ENCODE results near the gene NUSAP1. TPM values are rescaled to one million over a fixed set of nuclear protein-coding genes. Genes with fewer than 3 reads are reported as not detected.

NUSAP1 gene
- total and polyA plus RNA-seq, 10 of the 15 experiments (the other 5 are each of a cell fraction or from before 2014, with no cell fraction given), result 158 to 315 (median 229) TPM

DNA sequence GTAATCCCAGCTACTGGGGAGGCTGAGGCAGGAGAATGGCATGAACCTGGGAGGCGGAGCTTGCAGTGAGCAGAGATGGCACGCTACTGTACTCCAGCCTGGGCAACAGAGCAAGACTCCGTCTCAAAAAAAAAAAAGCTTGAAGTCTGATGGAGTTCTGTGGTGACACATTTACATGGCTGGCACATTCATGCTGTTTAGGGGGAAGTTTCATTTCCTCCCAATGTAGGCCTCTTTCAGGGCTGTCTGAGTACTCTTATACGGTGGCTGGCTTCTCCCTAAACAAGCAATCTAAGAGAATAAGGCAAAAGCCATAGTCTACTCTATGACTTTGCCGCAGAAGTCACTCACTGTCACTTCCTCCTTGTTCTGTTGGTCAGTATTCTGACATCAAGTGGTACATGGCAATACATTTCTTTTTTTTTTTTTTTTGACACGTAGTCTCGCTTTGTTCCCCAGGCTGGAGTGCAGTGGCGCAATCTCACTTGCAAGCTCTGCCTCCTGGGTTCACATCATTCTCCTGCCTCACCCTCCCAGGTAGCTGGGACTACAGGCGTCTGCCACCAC is 41.5 kb upstream of the NUSAP1 start (continued):
- TF ChIP-seq, protein P1, sequence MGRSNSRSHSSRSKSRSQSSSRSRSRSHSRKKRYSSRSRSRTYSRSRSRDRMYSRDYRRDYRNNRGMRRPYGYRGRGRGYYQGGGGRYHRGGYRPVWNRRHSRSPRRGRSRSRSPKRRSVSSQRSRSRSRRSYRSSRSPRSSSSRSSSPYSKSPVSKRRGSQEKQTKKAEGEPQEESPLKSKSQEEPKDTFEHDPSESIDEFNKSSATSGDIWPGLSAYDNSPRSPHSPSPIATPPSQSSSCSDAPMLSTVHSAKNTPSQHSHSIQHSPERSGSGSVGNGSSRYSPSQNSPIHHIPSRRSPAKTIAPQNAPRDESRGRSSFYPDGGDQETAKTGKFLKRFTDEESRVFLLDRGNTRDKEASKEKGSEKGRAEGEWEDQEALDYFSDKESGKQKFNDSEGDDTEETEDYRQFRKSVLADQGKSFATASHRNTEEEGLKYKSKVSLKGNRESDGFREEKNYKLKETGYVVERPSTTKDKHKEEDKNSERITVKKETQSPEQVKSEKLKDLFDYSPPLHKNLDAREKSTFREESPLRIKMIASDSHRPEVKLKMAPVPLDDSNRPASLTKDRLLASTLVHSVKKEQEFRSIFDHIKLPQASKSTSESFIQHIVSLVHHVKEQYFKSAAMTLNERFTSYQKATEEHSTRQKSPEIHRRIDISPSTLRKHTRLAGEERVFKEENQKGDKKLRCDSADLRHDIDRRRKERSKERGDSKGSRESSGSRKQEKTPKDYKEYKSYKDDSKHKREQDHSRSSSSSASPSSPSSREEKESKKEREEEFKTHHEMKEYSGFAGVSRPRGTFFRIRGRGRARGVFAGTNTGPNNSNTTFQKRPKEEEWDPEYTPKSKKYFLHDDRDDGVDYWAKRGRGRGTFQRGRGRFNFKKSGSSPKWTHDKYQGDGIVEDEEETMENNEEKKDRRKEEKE (IDR thresholded peaks at IDR 0.05), result no peak
- TF ChIP-seq ASH2L (IDR thresholded peaks at IDR 0.05; ENCODE audit: borderline replicate concordance, low read depth) (no peak), POLR2AphosphoS5 (IDR thresholded peaks at IDR 0.05; ENCODE audit: low read length) (no peak), SMARCA5 (IDR thresholded peaks at IDR 0.05) (peak; percentile 74), IRF4 (IDR thresholded peaks at IDR 0.05; ENCODE audit: low read depth, low read length) (peak; percentile 64; the same call in 1 of the 2 replicates), MTA3 (IDR thresholded peaks at IDR 0.05; ENCODE audit: borderline replicate concordance, low read length) (0 out of 2 replicates have a peak, but pooled peaks have one; percentile 40), SPI1 (IDR thresholded peaks at IDR 0.05; ENCODE audit: borderline replicate concordance, insufficient read depth, low read depth, low read length) (peak; percentile 89)
- TF ChIP-seq, protein P2, sequence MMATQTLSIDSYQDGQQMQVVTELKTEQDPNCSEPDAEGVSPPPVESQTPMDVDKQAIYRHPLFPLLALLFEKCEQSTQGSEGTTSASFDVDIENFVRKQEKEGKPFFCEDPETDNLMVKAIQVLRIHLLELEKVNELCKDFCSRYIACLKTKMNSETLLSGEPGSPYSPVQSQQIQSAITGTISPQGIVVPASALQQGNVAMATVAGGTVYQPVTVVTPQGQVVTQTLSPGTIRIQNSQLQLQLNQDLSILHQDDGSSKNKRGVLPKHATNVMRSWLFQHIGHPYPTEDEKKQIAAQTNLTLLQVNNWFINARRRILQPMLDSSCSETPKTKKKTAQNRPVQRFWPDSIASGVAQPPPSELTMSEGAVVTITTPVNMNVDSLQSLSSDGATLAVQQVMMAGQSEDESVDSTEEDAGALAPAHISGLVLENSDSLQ (IDR thresholded peaks at IDR 0.05), result peak; percentile 52

GRCh38 chr15:41292521-41292920 is 40.2 kb upstream of the NUSAP1 start:
- H3K9me3 ChIP-seq (replicated peaks; ENCODE audit: control insufficient read depth, insufficient read depth, low read length), result no peaks in the 10 kb centered on the region
- BruUV-seq (replicated peaks), result no TSS peak
- peaks cover 6% of the 10 kb centered on the region for H3K79me2 ChIP-seq (ENCODE audit: control insufficient read depth, insufficient read depth, low read length)
- CTCF ChIA-PET, result interaction anchor here (1.5 to 3.8 kb wide), 2 partner anchors 18 to 40 kb away, joined by 3 to 16 read pairs; partner anchors contain the start of genes NUSAP1 and OIP5
- FAIRE-seq (no peak), DNase-seq (ENCODE audit: low read depth, low spot score) (no peak), ATAC-seq (no peak)
- no peak overlapping the region for H3K27ac ChIP-seq (ENCODE audit: control insufficient read depth, insufficient read depth)
- POLR2A ChIA-PET, result interaction anchor here (0.7 kb wide), 1 partner anchor 349 kb away, joined by 3 read pairs; no protein-coding TSS in a partner anchor
- H3K27me3 ChIP-seq (replicated peaks in 1 of 2; ENCODE audit: control insufficient read depth in 2 of 2, insufficient read depth in 2 of 2, low read length in 1 of 2), result no peaks in the 10 kb centered on the region
- no peak overlapping the region for H3K4me2 ChIP-seq (ENCODE audit: control insufficient read depth, insufficient read depth)
- no peak overlapping the region for H3K9ac ChIP-seq (ENCODE audit: control insufficient read depth, insufficient read depth, low read length)
- intact Hi-C loops (cut with micrococcal nuclease; ENCODE audit: unreplicated experiment) (no loop called here), in situ Hi-C loops (cut with MboI) (no loop called here)
- H3K4me3 ChIP-seq, result no peak overlapping the region
- RAD21 ChIA-PET (ENCODE audit: unreplicated experiment), result no interaction called here
- no peak overlapping the region for H2AFZ ChIP-seq (ENCODE audit: control insufficient read depth, low read depth, low read length)
- H3K4me1 ChIP-seq (ENCODE audit: control insufficient read depth, insufficient read depth, low read length), result peaks cover 13% of the 10 kb centered on the region
- 0% methylated on average over 1 of the region's 1 CpG for WGBS (ENCODE audit: insufficient coverage, insufficient replicate concordance, low lambda C conversion rate, missing lambda C conversion rate)
- H3K36me3 ChIP-seq (ENCODE audit: control insufficient read depth in 2 of 2, insufficient read depth in 2 of 2, low read length in 1 of 2), result peaks cover 5 to 26% of the 10 kb centered on the region in 2 experiments
- TF ChIP-seq ZZZ3 (IDR thresholded peaks at IDR 0.05; ENCODE audit: control insufficient read depth, insufficient read length, low read depth) (no peak), EED (IDR thresholded peaks at IDR 0.05; ENCODE audit: low read depth) (no peak), POU2F2 (IDR thresholded peaks at IDR 0.05; ENCODE audit: borderline replicate concordance, low read depth, low read length) (no peak), WRNIP1 (IDR thresholded peaks at IDR 0.05; ENCODE audit: borderline replicate concordance, low read depth, low read length) (no peak), ZNF207 (IDR thresholded peaks at IDR 0.05; ENCODE audit: borderline replicate concordance) (no peak), BHLHE40 (IDR thresholded peaks at IDR 0.05; ENCODE audit: borderline replicate concordance in 1 of 2, low read depth in 2 of 2, low read length in 1 of 2) (no peak), ZNF622 (IDR thresholded peaks at IDR 0.05) (no peak), RCOR1 (conservative IDR thresholded peaks at IDR 0.05; ENCODE audit: low read depth, low read length) (no peak), CREM (IDR thresholded peaks at IDR 0.05; ENCODE audit: low read depth) (no peak), KAT2A (conservative IDR thresholded peaks at IDR 0.05; ENCODE audit: control insufficient read depth, low read depth, low read length) (no peak), SPI1 (IDR thresholded peaks at IDR 0.05; ENCODE audit: borderline replicate concordance, insufficient read depth, low read depth, low read length) (no peak), STAT3 (IDR thresholded peaks at IDR 0.05; ENCODE audit: low read depth, low read length) (no peak)
- SMC1A ChIA-PET (ENCODE audit: uncharacterized antibody, unreplicated experiment), result interaction anchor here (0.9 to 1.2 kb wide), 3 partner anchors 9 to 11 kb away, joined by 4 read pairs; no protein-coding TSS in a partner anchor
- no peaks in the 10 kb centered on the region for H4K20me1 ChIP-seq (ENCODE audit: control insufficient read depth, insufficient read depth)

Measured in GM12878 (cell line).